GM18951 (cell line): ENCODE measurements around the gene RAD51B.

Source experiments
- POLR2A ChIP-seq: IDR thresholded peaks from 4 replicates; pipeline ENCODE4 v1.6.1; 2011; ENCODE audit warnings: mild to moderate bottlenecking; ENCODE audit not compliant: insufficient read length, insufficient read depth; ENCODE audit errors: extremely low read depth
- in situ Hi-C: fragments of 300-500 bp; cut with MboI; formaldehyde crosslinking; loops from one replicate; pipeline ENCODE4 v1.12.0; 2022; ENCODE audit warnings: low sequenced_read_pairs, mixed read lengths, inconsistent platforms; ENCODE audit not compliant: unreplicated experiment

Gene RAD51B

DNA sequence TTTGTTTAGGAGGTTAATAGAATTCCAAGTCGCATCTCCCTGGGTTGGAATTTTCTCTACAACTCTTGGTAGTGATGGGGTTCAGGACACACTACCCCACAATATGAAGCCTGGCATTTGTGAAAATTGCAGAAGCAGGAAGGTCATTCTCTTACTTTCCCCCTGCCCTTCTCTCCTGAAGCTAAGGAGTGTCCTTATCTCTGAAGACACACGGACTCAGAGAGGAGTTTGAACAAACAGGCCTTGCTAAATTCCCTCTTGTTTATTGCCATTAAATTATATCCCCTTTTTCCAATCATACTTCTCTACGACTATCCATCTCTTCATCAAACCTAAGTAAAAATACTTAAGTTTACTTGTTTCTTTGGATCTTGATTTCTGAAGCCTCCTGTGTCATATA, 443.0 kb downstream of the RAD51B start:
- TF ChIP-seq POLR2A: no peak
- in situ Hi-C loops: no loop called here

DNA sequence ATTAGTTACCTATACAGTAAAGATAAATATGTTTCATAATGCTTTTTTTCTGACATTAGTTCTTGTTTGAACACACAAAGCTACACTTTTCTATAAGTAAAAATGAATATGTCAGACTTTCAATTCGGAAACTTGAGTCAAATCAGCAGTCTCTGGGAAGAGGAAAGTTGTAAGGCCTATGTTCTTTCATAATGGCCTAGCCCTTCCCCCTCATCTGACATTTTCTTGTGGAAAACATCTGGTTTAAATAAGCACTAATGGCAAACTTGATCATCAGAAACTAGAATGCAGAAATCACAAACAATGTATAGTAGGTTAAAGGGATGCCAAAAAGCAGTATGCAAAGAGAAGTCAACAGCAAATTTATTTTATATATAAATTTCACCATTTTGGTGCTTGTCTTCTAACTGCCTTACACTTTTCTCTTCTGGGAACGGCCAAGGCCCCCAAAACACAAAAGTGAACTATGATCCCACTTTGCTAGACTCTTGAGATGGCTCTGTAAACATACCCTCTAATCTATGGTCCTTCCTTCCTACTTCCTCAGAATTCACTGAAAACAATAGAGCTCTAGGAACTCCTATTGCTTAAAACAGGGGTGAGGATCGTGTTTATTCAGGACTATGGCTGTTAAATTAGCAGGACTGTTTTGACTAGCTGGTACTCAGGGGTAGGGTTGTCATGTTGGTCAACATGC, 444.1 kb downstream of the RAD51B start:
- in situ Hi-C loops: no loop called here
- TF ChIP-seq POLR2A: no peak

DNA sequence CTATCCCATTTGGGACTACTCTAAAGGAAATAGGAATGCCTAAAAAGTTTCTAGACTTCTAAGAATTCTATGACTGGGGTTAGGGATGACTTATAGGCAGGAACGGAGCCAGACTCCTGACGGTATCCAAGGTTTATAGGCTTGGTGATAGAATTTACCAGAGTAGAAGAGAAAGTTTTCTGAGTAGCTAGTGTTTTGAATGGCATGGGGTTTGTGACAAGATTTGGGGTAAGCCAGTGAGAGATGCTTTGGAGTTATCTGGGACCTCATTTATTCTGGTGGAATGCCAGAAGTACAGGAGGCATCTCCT, 444.6 kb downstream of the RAD51B start:
- TF ChIP-seq POLR2A: no peak
- in situ Hi-C loops: no loop called here

DNA sequence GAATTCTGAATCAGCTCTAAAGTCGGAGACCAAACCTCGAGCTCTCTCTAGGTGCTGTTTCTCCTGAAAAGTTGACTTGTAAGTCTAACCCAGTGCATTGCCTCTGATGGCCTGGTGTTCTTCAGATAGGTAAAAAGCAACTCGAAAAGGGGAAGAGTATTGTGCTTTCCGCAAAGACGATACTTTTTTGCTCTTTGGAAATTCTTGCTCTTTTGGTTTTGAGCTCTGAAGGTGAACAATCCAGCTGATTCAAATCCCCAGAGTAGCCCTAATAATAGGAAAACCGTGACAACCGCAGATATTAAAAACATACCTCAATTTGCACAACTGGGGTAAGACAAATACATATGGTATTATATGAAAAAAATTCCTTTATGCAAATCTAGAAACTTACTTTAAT, 447.4 kb downstream of the RAD51B start:
- in situ Hi-C loops: no loop called here

DNA sequence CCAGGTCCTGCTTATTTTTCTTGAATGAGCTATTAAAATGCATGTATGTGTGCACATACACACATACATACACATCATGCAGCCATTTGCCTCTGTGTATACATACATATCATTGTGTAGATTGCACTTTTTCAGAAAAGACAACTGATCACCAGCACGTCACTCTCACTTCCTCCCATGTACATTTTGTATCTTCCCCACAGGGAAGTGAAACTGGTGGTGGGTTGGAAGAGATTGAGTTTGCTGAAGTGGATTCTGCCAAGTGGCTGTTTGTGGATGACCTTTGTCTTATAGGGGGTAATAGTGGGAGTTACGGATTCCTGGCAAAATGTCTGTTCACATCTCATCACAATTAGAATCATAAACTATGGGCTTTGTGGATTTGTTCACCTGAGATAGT, 448.6 kb downstream of the RAD51B start:
- in situ Hi-C loops: no loop called here
- TF ChIP-seq POLR2A: peak; percentile 27

More for the DNA sequence above, 447.4 kb downstream of the RAD51B start:
- no peak for TF ChIP-seq POLR2A

DNA sequence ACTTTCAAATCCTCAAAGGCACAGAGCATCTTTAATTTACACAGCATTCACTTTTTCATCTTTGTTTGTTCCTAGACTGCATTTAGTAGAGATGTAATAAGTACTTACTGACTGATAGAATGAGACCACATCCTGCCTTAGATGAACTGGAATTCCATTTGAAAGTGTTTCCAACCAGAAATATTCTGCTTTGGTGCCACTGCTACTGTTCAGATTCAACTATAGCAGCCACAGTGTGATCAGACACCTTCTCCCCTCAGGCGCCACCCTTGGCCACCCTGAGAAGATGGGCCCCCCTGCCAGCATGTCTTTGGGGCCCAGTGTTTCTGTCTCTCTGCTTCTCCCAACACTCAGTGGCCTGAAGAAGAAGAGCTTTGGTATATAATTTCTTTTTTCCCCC, 449.1 kb downstream of the RAD51B start:
- in situ Hi-C loops: no loop called here
- TF ChIP-seq POLR2A: no peak

DNA sequence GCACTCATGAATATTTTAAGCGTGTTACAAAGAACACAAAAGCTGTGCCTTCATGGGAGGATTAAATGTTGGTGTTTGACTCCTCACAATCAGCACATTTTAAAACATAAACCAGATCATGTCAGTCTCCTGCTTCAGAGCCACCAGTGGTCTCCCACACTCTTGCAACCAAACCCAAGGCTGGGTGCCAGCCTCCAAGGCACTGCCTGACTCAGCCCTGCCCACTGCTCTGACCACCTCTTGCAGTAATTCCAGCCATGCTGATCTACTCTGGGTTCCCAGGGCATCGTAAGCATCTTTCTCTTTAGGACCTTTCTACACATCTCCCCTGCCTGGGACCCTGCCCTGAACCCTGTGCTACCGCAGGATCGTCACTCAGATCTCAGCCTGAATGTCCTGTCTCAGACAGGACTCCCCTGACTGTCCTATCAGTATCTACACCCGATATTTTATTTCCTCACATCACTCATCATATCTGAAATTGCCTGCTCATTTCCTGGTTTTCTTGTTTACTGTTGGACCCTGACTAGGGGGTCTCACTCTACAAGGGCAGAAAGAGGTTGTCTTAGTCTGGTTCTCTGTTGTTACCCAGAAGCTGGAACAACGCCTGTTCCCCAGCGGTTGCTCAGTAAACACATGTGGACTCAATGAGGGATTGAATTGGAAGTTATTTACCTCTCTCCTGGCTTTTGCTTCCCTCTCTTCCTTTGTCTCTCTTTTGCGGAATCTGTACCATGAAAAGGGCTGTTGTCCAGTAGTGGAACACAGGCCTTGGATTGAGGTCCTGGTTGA, 449.8 kb downstream of the RAD51B start:
- TF ChIP-seq POLR2A: no peak
- in situ Hi-C loops: no loop called here

DNA sequence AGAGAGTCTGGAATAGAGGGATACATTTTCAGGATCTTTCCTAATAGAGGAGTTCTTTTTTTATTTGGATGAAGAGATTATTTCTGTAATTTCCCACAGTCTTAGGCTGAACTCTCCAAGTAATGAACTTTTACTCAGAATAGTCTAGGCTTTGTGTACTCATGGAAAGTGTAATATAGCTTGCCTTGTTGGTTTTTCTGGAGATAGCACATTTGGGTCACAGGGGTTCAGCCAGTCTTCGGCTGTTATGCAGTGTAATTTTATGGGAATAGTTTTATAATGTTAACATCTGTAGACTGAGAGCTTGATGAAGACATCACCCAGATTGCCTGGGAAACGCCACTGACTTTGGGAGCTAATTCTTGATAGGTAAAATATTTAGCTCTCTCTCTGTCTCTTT, 450.8 kb downstream of the RAD51B start:
- no peak for TF ChIP-seq POLR2A
- in situ Hi-C loops: loop anchor here (10.0 kb wide), 1 partner anchor 524 kb away; the partner anchor contains the start of gene ZFP36L1

DNA sequence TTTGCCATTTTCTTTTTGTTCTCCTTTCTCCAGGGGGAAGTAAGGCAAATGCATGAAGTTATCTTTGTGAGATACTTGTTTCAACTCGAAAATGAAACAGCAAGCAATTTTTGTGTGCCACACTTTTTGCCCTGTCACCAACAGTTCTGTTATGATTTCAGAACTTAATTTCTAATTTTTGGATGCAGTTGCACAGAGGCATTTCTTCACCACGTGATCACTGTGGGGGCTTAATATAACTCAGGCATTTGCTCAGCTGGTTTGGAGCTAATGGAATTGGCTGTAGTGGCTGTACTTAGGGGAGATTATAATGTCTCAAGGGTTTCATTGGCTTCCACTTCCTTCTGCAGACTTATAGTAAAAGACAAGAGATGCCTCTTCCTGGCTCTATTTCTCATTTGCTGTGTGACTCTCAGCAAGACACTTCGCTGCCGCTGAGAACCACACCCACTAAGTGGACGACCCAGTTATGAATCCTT, 452.4 kb downstream of the RAD51B start:
- peak; percentile 34 for TF ChIP-seq POLR2A
- in situ Hi-C loops: loop anchor here (10.0 kb wide), 1 partner anchor 523 kb away; the partner anchor contains the start of gene ZFP36L1

DNA sequence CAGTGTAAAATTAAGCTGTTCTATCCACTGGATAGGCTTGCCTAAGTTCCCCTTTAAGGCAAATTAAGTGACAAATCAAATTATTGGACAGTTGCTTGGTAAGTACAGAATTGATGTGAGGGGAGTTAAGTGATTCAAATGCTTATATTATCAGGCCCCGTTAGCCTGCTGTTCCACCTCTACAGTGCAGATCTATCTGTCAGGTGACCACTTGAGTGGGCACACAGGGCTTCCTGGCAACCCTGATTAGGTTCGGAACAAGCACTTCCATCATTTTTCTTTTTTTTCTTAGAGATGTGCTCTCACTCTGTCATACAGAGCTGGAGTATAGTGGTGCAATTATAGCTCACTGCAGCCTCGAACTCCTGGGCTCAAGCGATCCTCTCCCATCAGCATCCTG, 453.8 kb downstream of the RAD51B start:
- in situ Hi-C loops: loop anchor here (10.0 kb wide), 1 partner anchor 521 kb away; the partner anchor contains the start of gene ZFP36L1
- TF ChIP-seq POLR2A: no peak

DNA sequence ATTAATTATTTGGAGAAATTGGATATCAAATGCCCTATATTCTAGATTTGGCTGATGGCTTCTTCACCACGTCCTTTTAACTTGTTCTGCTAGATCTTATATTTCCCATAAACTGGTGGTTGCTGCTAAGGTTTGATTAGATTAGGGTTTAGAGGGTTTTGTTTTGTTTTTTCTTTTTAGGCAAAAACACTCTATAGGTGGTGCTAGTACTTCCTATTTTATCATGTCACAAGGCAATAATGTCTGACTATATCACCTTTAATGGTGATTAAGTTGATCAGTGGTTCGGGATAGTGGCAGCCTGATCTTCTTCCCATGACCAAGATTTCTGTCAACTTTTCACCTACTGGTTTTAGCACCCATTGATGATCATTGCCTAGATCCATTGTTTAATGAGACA, 455.1 kb downstream of the RAD51B start:
- TF ChIP-seq POLR2A: no peak
- in situ Hi-C loops: loop anchor here (10.0 kb wide), 1 partner anchor 520 kb away; the partner anchor contains the start of gene ZFP36L1

DNA sequence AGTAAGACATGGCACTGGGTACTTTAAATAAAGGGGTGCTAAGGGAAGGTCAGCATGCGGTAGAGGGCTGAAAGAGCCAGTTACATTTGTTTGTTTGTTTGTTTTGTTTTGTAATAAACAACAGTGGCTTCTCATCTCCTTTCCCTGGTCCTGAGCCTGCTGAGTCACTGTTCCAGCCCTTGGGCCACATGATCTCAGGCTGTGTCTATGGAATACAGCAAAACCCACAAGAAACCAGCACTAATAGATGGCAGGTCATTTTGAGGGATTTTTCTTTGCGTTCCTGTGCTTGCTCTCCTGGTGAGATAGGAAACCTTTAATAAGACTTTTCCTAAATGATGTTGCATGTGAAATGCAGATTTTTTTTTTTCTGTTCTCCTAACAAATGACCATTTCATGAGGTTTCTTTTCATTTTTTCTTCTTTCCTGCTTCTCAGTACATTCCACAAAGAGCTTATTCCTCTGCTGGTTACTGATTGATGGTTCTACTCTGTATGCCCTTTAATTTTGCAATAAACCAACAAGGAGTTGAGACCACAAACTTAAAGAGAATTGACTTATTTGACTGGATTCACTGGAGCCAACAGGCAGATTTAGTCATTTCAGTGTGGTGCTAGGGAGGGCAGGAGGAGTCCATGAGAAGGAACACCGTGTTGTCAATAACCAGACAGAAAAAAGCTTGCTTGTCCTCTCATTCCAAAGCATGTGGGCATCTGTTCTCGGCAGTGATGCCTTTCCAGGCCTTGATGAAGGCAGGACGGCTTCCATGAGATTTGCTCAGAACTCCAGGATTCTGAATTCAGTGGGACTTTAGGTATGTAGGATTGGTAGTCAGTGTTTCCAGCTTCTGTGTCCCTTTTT, 459.2 kb downstream of the RAD51B start:
- peak; percentile 27 for TF ChIP-seq POLR2A
- in situ Hi-C loops: loop anchor here (10.0 kb wide), 1 partner anchor 516 kb away; the partner anchor contains the start of gene ZFP36L1

DNA sequence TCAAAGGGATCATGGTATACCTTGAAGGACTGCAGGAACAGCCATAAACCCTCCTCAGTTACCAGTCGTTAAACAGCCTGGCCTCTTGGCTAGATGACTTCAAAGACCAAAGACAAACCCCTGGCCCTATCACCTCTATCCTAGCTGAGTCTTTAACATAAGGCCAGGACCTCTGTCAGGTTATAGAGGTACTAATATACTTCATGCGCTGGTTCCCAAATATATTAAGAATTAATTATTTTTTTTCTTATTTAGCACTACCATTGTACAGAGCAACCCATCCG, 459.8 kb downstream of the RAD51B start:
- peak; percentile 27 for TF ChIP-seq POLR2A

More for the DNA sequence above, 459.8 kb downstream of the RAD51B start:
- in situ Hi-C loops: loop anchor here (10.0 kb wide), 1 partner anchor 515 kb away; the partner anchor contains the start of gene ZFP36L1
